Measurements from ENCODE around the gene UBA1. TPM values are rescaled to one million over a fixed set of nuclear protein-coding genes. Genes with fewer than 3 reads are reported as not detected.
A peak's percentile ranks its signal among the peaks of the same experiment; 100 is the strongest.

The UBA1 gene
- total RNA-seq, 1 donor from 2014 or later: 244 TPM

DNA sequence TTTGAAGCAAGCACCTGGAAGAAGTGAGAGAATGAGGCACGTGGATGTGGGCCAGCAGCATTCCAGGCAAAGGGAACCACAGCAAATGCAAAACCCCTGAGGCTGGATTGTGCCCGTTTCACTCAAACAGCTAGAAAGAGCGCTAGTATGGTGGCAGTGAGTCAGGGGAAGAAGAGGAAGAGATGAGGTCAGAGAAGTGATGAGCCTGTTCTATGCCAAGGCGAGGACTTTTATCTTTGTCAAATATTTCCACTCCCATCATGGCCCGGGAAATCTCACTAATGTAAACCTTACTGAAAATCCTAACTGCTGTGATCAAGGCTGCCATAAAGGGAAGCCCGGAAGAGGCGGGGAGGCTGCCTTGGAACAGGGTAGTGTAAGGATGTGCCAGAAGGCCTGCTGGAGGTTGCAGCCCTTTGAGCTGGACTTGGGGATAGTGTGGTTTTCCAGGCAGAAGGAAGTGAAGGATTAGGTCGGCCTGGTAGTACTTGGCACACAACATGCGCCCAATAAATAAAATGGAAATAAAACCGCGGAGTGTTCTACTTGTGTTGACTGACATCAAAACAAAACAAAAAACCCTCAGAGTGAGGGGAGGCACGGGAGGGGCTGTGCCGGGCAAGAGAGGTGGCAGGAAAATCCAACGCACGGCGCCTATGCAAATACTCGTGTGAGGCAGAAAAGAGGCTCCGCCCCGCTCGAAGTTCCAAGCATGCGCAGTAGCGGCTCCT lies 23.7 kb downstream of the UBA1 start:
- peaks cover 3% of the 10 kb centered on the region for H3K9me3 Mint-ChIP-seq (ENCODE audit: unreplicated experiment)
- H3K4me3 ChIP-seq (ENCODE audit: insufficient read depth, low read depth, low read length): no peak overlapping the region
- peaks cover 22% of the 10 kb centered on the region for H3K4me1 ChIP-seq (ENCODE audit: insufficient read depth, low read length)
- no peaks in the 10 kb centered on the region for H3K9me3 ChIP-seq (ENCODE audit: insufficient read depth, low read depth, low read length)
- DNase-seq (ENCODE audit: low read depth) (peak; percentile 59), FAIRE-seq (peak; percentile 55)
- H2AFZ ChIP-seq (ENCODE audit: low read depth, low read length): no peak overlapping the region
- H3K36me3 Mint-ChIP-seq (ENCODE audit: low read depth, unreplicated experiment): peaks cover 16% of the 10 kb centered on the region
- peaks cover 29% of the 10 kb centered on the region for H3K4me1 Mint-ChIP-seq (ENCODE audit: low read depth, unreplicated experiment)
- no peaks in the 10 kb centered on the region for H3K27me3 Mint-ChIP-seq (ENCODE audit: low read depth, unreplicated experiment)
- H4K20me1 ChIP-seq (ENCODE audit: insufficient read depth, low read length): peaks cover 60% of the 10 kb centered on the region
- H3K79me2 ChIP-seq (ENCODE audit: insufficient read depth, low read length): peaks cover 41% of the 10 kb centered on the region
- H3K4me3 Mint-ChIP-seq (ENCODE audit: unreplicated experiment): peak overlapping the region; percentile 90
- H3K27ac Mint-ChIP-seq (ENCODE audit: unreplicated experiment): peak overlapping the region; percentile 91
- H3K27ac ChIP-seq (ENCODE audit: low read depth, low read length): peak overlapping the region; percentile 89
- peaks cover 13% of the 10 kb centered on the region for H3K36me3 ChIP-seq (ENCODE audit: insufficient read depth, low read length)
- peak overlapping the region; percentile 81 for H3K4me2 ChIP-seq (ENCODE audit: low read length)
- no peak for TF ChIP-seq EZH2 (IDR thresholded peaks at IDR 0.05; ENCODE audit: insufficient read depth, low read length)
- TF ChIP-seq, protein P1, sequence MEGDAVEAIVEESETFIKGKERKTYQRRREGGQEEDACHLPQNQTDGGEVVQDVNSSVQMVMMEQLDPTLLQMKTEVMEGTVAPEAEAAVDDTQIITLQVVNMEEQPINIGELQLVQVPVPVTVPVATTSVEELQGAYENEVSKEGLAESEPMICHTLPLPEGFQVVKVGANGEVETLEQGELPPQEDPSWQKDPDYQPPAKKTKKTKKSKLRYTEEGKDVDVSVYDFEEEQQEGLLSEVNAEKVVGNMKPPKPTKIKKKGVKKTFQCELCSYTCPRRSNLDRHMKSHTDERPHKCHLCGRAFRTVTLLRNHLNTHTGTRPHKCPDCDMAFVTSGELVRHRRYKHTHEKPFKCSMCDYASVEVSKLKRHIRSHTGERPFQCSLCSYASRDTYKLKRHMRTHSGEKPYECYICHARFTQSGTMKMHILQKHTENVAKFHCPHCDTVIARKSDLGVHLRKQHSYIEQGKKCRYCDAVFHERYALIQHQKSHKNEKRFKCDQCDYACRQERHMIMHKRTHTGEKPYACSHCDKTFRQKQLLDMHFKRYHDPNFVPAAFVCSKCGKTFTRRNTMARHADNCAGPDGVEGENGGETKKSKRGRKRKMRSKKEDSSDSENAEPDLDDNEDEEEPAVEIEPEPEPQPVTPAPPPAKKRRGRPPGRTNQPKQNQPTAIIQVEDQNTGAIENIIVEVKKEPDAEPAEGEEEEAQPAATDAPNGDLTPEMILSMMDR (IDR thresholded peaks at IDR 0.05; ENCODE audit: insufficient read depth, low read depth, low read length): no peak
- H3K27me3 ChIP-seq (ENCODE audit: insufficient read depth, low read length): no peaks in the 10 kb centered on the region
- peak overlapping the region; percentile 79 for H3K9ac ChIP-seq (ENCODE audit: low read length)

DNA sequence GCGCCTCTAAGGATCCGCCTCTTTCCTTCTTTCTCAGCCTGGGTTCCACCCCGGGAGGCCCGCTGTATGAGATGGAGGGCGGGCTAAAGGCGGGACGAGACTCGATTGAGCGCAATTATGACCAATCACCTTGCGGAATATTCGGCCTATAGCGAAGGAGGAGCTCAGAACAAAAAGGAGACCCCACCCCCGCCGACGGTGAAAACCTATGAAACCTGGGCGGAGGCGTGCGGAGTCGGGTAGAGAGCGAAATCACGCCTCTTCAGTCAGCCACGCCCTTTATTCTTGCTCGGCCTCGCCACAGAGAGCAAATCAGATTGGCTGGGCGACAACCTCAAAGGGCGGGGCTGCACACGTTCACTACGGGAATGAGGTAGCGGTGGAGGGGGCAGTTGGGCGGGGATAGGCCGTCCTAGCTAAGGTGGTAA lies 24.2 kb downstream of the UBA1 start:
- no peak for TF ChIP-seq EZH2 (IDR thresholded peaks at IDR 0.05; ENCODE audit: insufficient read depth, low read length)
- TF ChIP-seq, protein P1 (IDR thresholded peaks at IDR 0.05; ENCODE audit: insufficient read depth, low read depth, low read length): no peak
- FAIRE-seq (peak; percentile 89), DNase-seq (ENCODE audit: low read depth) (peak; percentile 97)
- H4K20me1 ChIP-seq (ENCODE audit: insufficient read depth, low read length): peaks cover 61% of the 10 kb centered on the region
- H3K9ac ChIP-seq (ENCODE audit: low read length): peak overlapping the region; percentile 99
- H3K4me3 ChIP-seq (ENCODE audit: insufficient read depth, low read depth, low read length): peak overlapping the region; percentile 75
- H3K27me3 Mint-ChIP-seq (ENCODE audit: low read depth, unreplicated experiment): no peaks in the 10 kb centered on the region
- H3K4me3 Mint-ChIP-seq (ENCODE audit: unreplicated experiment): peak overlapping the region; percentile 90
- H3K27ac Mint-ChIP-seq (ENCODE audit: unreplicated experiment): peak overlapping the region; percentile 96
- H2AFZ ChIP-seq (ENCODE audit: low read depth, low read length): peak overlapping the region; percentile 78
- H3K36me3 ChIP-seq (ENCODE audit: insufficient read depth, low read length): peaks cover 11% of the 10 kb centered on the region
- H3K4me1 Mint-ChIP-seq (ENCODE audit: low read depth, unreplicated experiment): peaks cover 29% of the 10 kb centered on the region
- H3K9me3 ChIP-seq (ENCODE audit: insufficient read depth, low read depth, low read length): no peaks in the 10 kb centered on the region
- peaks cover 3% of the 10 kb centered on the region for H3K9me3 Mint-ChIP-seq (ENCODE audit: unreplicated experiment)
- peaks cover 22% of the 10 kb centered on the region for H3K4me1 ChIP-seq (ENCODE audit: insufficient read depth, low read length)
- peaks cover 16% of the 10 kb centered on the region for H3K36me3 Mint-ChIP-seq (ENCODE audit: low read depth, unreplicated experiment)
- no peaks in the 10 kb centered on the region for H3K27me3 ChIP-seq (ENCODE audit: insufficient read depth, low read length)
- H3K79me2 ChIP-seq (ENCODE audit: insufficient read depth, low read length): peaks cover 42% of the 10 kb centered on the region
- peak overlapping the region; percentile 99 for H3K27ac ChIP-seq (ENCODE audit: low read depth, low read length)
- H3K4me2 ChIP-seq (ENCODE audit: low read length): peak overlapping the region; percentile 90
